Renal pelvis (tissue), 4 donors: ENCODE data around the gene FAAH. TPM values are rescaled to one million over a fixed set of nuclear protein-coding genes. Genes with fewer than 3 reads are reported as not detected.

Source experiments
- DNase-seq: peaks from one replicate; pipeline ENCODE4 v3.0.0-alpha.2; 2013
- polyA plus RNA-seq, 3 donors: library from polyadenylated mRNA; unstranded; fragments of 120-200 nt; gene quantifications; one replicate each; pipeline ENCODE4 v1.2.1, GENCODE V29; 2013; ENCODE audit not compliant: insufficient read length in 3 of 3

The FAAH gene
- polyA plus RNA-seq, 3 donors: 26.9 to 33.1 (median 33.0) TPM

DNA sequence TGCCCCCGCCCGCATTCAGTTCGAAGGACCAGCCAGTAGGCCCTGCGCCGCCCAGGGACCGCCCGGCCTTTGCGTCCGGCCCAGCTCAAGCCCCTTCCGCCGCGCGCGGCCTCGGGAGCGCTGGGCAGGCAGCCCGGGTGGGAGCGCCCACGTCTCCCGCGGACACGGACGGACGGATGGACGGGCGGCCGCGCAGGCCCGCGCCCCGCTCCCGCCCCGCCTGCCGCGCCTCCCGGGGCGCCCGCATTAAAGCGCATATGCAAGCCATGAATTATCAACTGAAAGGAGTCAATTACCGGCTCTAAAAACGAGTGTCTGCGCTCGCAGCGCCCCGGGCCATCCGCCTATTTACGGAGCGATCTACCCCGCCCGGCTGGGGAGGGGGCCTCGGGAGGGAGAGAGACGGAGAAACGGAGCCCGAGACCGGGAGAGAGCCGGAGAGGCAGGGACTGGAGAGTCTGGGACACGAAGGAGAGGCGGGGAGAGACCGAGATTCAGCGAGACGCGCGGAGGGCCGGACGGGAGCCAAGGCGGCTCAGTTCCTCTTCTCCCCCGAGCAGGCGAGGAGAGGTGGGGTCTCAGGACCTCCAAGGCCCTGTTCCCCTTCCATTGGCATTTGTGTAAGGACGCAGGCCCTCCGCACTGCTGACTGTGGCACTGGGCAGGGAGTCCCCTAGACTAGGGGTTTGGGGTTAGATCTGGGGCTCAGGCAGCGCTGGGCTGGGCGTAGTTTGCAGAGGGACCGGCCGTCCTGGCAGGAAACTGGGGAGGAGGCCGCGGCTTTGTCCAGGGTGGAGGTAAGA is 54.2 kb downstream of the FAAH start:
- no peak for DNase-seq

DNA sequence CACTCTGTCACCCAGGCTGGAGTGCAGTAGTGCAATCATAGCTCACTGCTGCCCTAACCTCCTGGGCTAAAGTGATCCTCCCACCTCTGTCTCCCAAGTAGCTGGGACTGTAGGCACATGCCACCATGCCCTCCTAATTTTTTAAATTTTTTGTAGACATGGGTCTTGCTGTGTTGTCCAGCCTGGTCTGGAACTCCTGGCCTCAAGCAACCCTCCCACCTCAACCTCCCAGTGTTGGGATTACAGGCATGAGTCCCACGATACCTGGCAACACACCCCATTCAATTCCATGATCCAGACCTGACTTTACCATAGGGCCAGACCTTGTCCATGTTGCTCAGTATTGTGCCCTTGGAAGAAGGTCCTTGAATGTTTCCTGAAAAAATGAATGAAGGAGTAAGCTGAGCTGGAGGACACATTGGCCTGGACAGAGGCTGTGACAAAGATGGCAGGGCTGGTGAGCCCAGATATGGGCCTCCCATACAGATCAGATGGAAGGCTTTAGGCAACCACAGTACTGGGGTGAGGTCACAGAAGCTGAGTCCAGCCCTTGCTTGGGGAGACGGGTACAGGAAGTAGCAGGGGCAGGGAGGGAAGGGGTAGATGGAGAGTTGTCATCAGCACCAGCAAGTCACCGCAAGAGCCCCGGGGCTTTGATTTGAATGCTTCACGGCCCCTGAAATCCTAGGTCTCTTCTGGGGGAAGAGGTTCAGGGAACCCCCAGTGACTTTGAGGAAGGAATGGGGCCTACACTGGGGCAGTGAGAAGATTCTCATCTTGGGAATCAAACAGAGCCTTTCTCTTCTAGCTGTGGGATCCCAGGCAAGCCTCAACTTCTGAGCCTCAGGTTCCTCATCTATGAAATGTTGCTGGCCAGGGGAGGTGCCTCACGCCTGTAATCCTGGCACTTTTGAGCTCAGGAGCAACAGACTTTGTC is 55.4 kb downstream of the FAAH start:
- DNase-seq: no peak

- no peak for DNase-seq
Observed at GRCh38 chr1:46450160-46450517, 56.0 kb downstream of the FAAH start.

DNA sequence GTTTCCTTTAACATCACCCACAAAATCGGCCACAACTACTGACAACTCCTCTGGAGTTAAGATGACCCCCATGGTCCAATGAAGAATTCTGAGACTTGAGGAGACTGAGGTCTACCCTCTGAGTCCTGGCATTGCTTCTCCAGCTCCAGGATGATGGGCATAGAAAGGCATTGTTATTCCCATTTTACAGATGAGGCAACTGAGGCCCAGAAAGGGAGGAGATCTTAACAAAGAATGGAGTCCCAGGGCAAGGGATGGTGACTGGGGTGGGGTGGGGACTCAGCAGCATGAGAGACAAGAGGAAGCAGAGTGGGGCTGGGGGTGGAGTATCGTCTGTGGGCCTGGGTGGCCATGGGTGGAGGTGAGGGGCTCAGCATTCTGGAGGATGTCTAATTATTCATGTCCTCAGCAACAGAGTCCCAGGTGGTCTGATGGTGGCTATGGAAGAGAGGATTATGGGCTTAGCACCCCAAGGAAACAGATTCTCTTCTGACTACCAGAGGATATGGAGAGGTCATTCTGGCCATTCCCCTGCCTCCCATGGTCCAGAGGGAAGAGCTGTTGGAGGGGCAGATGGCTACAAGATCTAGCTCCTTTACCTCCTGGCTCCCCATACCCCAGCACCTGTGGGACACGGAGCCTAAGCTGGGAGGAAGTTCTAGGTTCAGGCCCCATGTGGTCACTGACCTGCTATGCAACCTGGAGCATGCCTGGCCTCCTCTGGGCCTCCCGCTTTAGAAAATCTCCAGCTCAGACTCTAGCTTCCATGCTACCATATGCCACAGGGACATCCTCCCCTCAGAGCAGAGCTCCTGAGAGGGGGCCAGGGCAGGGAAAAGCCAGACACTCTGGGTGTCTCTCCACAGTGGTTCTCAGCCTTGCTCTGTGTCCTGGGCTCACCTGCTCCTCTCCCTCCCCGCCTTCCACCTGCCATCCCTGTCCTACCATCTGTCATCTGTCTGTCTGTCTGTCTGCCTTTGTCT is 58.1 kb downstream of the FAAH start:
- DNase-seq: no peak

DNA sequence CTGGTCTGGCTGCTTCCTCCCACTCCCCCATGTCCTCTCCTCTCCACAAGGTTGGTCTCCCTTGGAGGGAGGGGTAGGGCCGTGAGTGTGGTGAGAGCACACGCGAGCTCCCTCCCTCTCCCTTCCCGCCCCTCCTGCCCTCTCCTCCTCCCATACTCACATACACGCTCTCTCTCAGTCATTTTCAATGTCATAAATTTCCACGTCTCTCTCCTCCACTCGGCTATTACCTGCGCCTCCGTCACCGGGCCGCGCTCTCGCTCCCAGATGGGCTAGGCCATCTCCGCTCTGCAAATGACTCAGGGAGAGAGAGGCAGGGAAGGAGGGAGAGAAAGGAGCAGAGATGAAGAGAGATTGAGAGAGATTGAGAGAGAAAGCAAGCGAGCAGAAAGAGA is 58.8 kb downstream of the FAAH start:
- no peak for DNase-seq

GRCh38 chr1:46453449-46453848 is 59.3 kb downstream of the FAAH start:
- no peak for DNase-seq

GRCh38 chr1:46455951-46456350 is 61.8 kb downstream of the FAAH start:
- DNase-seq: no peak

GRCh38 chr1:46456411-46456963 is 62.4 kb downstream of the FAAH start:
- DNase-seq: no peak

GRCh38 chr1:46457178-46457577 is 63.1 kb downstream of the FAAH start:
- no peak for DNase-seq

DNA sequence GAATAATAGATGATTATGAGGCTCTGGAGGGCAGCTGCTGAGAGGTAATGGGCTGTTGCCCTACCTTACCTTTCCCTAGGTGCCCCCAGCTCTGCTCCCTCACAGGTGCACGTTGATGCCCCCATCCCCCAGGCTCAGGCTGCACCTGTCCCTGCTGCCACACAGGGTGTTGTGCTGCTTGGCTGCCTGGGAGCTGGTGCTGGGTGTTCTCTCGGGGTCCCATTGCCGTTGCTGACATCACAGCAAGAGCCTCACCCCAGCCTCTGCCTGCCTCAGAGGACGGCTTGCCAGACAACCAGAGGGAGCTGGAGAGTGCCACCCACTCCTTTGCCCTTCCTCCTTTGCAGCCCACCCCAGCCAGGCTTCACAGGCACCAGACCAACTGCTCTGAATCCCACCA is 64.1 kb downstream of the FAAH start:
- no peak for DNase-seq

GRCh38 chr1:46458846-46459245 is 64.7 kb downstream of the FAAH start:
- no peak for DNase-seq

DNA sequence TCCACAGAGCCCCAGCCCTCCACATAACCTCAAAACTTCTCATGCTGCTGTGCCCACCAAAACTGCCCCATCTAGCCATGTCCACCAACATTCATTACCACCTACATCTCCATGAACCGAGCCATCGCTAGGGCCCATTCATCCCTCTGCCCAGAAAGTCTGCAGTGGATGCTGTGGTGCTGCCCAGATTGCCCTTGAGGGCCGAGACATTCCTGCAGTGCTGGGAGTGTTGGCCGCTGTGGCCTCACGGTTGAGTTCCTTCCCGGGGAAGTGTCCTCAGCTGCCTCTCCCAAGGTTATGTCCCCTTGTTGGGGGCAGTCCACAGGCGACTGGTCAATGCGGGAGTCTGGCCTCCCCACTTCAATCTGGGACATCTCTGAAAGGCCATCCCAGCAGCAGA is 65.2 kb downstream of the FAAH start:
- DNase-seq: no peak

GRCh38 chr1:46461017-46461808 is 67.1 kb downstream of the FAAH start:
- no peak for DNase-seq

DNA sequence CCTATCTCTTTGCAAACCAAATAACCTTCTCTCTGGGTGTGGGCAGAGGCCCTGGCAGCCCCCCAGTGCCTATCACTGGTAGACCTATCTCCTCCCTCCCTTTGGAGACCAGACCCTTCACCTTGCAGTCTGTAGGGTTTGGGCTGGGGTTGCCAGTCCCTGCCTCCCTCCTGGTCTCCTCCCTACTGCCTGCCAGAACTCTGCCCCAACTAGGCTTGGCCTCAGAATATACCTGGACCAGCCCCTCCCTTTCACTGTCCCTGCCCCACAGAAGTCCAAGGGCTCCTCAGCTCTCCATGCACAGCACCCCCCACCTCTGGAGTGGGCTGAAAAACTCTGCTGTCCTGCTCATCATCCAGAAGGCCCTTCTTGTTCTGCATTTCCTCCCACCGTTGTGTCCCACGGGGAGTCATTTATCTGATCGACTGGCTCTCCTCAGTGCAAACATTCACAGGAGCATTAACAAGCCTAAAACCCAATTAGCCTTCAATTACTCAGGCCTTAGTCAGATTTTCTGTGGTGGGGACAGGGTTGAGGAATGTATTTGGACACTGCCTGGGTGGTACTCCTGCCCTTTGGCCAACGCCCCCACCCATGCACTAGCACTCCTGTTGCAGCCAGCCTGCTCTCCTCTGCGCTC is 67.8 kb downstream of the FAAH start:
- DNase-seq: no peak

Other genes with a start within 250 kb of the FAAH start
- gene TSPAN1, start 219.2 kb upstream of the FAAH start, polyA plus RNA-seq: 10 to 100 TPM; 64.2 to 90.5 (median 68.6) TPM
- not detected for gene P3R3URF, start 217.8 kb upstream of the FAAH start, polyA plus RNA-seq
- gene POMGNT1, start 195.9 kb upstream of the FAAH start, polyA plus RNA-seq: 100 to 1,000 TPM in 1 of 3 donors, 10 to 100 TPM in 2; 79.1 to 100 (median 86.2) TPM
- 1 to 10 TPM; 2.5 to 5.8 (median 5.2) TPM for gene LURAP1, start 191.0 kb upstream of the FAAH start, polyA plus RNA-seq
- gene RAD54L, start 146.6 kb upstream of the FAAH start, polyA plus RNA-seq: 10 to 100 TPM; 13.6 to 16.6 (median 15.3) TPM
- gene LRRC41, start 90.7 kb upstream of the FAAH start, polyA plus RNA-seq: 100 to 1,000 TPM in 1 of 3 donors, 10 to 100 TPM in 2; 93.2 to 111 (median 94.6) TPM
- gene UQCRH, start 90.6 kb upstream of the FAAH start, polyA plus RNA-seq: 100 to 1,000 TPM; 345 to 472 (median 381) TPM
- gene NSUN4, start 53.5 kb upstream of the FAAH start, polyA plus RNA-seq: 10 to 100 TPM; 25.5 to 33.1 (median 32.9) TPM
- gene DMBX1, start 95.5 kb downstream of the FAAH start, polyA plus RNA-seq: under 1 TPM in 1 of 3 donors, not detected in 2; 0.06 TPM
- gene KNCN, start 157.3 kb downstream of the FAAH start, polyA plus RNA-seq: not detected
- 10 to 100 TPM; 20.8 to 46.9 (median 42.0) TPM for gene MKNK1, start 210.0 kb downstream of the FAAH start, polyA plus RNA-seq
- gene MOB3C, start 222.5 kb downstream of the FAAH start, polyA plus RNA-seq: 10 to 100 TPM; 11.3 to 13.0 (median 12.3) TPM